ENCODE results near the gene EXOC5.

EXOC5 gene

GRCh38 chr14:57287745-57288144 lies 19.0 kb upstream of the EXOC5 start:
- ChIA-PET CTCF (no interaction called here), POLR2A (no interaction called here)
- no peak for TF ChIP-seq CTCF (IDR thresholded peaks at IDR 0.05; ENCODE audit: insufficient read depth, low read length, missing control alignments)
- no peak for DNase-seq (ENCODE audit: low read depth, low spot score)
- no peak overlapping the region for H3K4me3 ChIP-seq (ENCODE audit: low read depth, low read length)

GRCh38 chr14:57277062-57277461 lies 8.4 kb upstream of the EXOC5 start:
- TF ChIP-seq CTCF (IDR thresholded peaks at IDR 0.05; ENCODE audit: insufficient read depth, low read length, missing control alignments), result no peak
- no peak overlapping the region for H3K4me3 ChIP-seq (ENCODE audit: low read depth, low read length)
- CTCF ChIA-PET, result no interaction called here
- DNase-seq (ENCODE audit: low read depth, low spot score), result no peak
- POLR2A ChIA-PET, result no interaction called here

DNA sequence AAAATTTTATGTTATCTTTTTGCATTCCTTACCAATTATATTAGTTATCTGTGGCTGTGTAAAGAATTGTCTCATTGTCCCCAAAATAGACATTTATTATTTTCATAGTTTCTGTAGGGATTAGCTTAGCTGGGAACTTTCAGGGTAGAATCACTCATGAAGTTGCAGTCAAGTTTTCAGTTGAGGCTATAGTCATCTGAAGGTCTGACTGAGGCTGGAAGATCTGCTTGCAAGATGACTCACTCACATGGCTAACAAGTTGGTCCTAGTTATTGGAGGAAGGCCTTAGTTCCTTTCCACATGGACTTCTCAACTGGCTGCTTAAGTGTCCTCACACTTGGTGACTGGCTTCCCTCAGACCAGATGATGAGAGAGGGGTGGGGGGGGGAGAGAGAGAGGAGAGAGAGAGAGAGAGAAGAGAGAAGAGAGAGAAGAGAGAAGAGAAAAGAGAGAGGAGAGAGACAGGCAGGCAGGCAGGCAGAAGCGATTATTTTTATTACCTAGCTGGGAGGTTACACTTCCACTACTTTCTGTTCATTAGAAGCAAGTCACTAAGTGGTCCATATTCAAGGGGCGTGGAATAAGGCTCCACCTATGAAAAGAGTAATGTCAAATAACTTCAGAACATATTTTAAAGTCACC lies 6.4 kb upstream of the EXOC5 start:
- POLR2A ChIA-PET, result no interaction called here
- no peak overlapping the region for H3K4me3 ChIP-seq (ENCODE audit: low read depth, low read length)
- CTCF ChIA-PET, result no interaction called here
- DNase-seq (ENCODE audit: low read depth, low spot score), result no peak
- no peak for TF ChIP-seq CTCF (IDR thresholded peaks at IDR 0.05; ENCODE audit: insufficient read depth, low read length, missing control alignments)

DNA sequence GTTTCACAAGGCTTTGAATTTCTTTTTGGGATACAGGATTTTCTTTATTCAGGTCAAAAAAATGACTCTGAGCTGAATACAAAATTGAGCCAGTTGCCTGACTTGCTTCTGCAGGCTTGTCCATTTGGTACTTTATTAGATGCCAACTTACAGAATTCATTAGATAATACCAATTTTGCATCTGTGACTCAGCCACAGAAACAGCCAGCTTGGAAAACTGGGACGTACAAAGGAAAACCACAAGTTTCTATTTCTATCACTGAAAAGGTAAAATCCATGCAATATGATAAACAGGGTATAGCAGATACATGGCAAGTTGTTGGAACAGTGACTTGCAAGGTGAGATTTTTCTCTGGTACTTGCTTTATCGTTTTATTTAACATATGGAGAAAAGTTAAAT lies 5.8 kb upstream of the EXOC5 start:
- no peak for DNase-seq (ENCODE audit: low read depth, low spot score)
- ChIA-PET CTCF (no interaction called here), POLR2A (no interaction called here)
- H3K4me3 ChIP-seq (ENCODE audit: low read depth, low read length), result no peak overlapping the region
- no peak for TF ChIP-seq CTCF (IDR thresholded peaks at IDR 0.05; ENCODE audit: insufficient read depth, low read length, missing control alignments)

GRCh38 chr14:57273236-57273635 lies 4.5 kb upstream of the EXOC5 start:
- no peak for DNase-seq (ENCODE audit: low read depth, low spot score)
- ChIA-PET POLR2A (no interaction called here), CTCF (no interaction called here)
- no peak for TF ChIP-seq CTCF (IDR thresholded peaks at IDR 0.05; ENCODE audit: insufficient read depth, low read length, missing control alignments)
- no peak overlapping the region for H3K4me3 ChIP-seq (ENCODE audit: low read depth, low read length)

GRCh38 chr14:57266065-57266464 lies 2.6 kb downstream of the EXOC5 start:
- no peak overlapping the region; the same call in 1 of the 2 replicates for H3K4me3 ChIP-seq (ENCODE audit: low read depth, low read length)
- no peak for DNase-seq (ENCODE audit: low read depth, low spot score)
- CTCF ChIA-PET, result interaction anchor here (1.9 kb wide), 1 partner anchor 9 kb away, joined by 4 read pairs; no protein-coding TSS in a partner anchor
- TF ChIP-seq CTCF (IDR thresholded peaks at IDR 0.05; ENCODE audit: insufficient read depth, low read length, missing control alignments), result no peak
- POLR2A ChIA-PET, result interaction anchor here (0.7 kb wide), 1 partner anchor 539 kb away, joined by 3 read pairs; no protein-coding TSS in a partner anchor

All from AG04449 (cell line).